Left cardiac atrium (tissue), 4 donors: ENCODE data around the gene FCRL4. TPM values are rescaled to one million over a fixed set of nuclear protein-coding genes. Genes with fewer than 3 reads are reported as not detected.
A peak's percentile ranks its signal among the peaks of the same experiment; 100 is the strongest.
"Not testable (repeated sequence)": the region's sequence is repeated elsewhere in the genome, so short reads cannot be mapped to it uniquely, and the experiment has no call there.

ENCODE experiments used
- ATAC-seq, 2 donors: fragments of 200-7000 bp; cut with Tn5 transposase; one replicate each; pipeline ENCODE4 v1.9.1; 2020; ENCODE audit warnings: mild to moderate bottlenecking in 2 of 2, moderate library complexity in 2 of 2
- DNase-seq: peaks from one replicate; pipeline ENCODE4 v3.0.0-alpha.2; 2020
- intact Hi-C, 2 donors: fragments of 100-400 bp; cut with DNase I; formaldehyde crosslinking; loops; one replicate each; pipeline versions ENCODE4 v1.14.1 to v1.15.1; 2022 to 2023
- total RNA-seq, 2 donors: library from RNA; stranded (reverse); fragmentation: NEBNext Ultra II Directional; extraction: Animal tissue kit (Norgen Biotek cat#: 25700); gene quantifications; one replicate each; pipeline ENCODE4 v1.2.1, GENCODE V29; 2021
- donor health status: DM: no; HTN: yes; CAD: no.
- donor health status: DM: no; HTN: yes; CAD: no; lungs with severe emphysema.
- donor health status: DM: yes; HTN: yes; CAD: no.
- donor health status: Dilated cardiomyopathy.

Gene FCRL4
- total RNA-seq, 2 donors from 2014 or later = not detected

DNA sequence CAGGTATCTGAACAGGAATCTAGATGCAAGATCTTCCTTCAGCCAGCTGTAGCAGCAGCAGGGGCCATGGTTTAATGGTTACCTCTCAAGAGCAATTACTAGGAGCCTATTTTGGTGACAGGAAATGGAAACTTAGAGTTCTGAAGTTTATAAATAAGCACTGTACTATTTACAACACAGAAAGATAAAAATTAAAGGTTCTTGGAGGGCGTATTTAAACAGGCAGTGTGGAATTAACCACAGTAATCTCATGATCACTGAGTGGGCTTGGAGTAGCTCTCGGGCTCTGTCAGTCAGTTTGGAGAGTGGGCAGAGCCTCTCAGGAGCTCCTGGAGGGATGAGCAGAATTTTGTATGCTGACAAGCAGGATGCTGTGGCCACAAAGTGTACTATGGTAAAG lies 35.4 kb downstream of the FCRL4 start:
- ATAC-seq (no peak), DNase-seq (no peak)
- intact Hi-C loops = no loop called here

DNA sequence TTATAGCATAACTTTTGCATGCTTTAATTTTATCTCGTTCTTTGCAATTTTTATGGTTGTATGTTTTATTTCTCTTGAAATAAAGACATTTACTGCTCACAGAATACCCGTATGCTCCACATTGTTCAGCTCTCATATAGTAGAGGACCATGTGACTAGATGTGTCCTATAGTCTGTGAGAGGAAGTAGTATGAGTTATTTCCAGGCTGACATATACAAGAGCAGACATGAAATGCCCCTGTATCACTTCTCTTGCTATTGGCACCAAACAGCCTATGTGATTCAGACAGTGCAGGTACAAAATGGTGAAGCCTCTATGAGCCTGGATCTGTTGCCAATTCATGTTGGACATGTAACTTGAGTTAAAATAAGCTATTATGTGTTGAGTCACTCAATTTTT lies 39.8 kb downstream of the FCRL4 start:
- intact Hi-C loops = no loop called here
- ATAC-seq (no peak), DNase-seq (no peak)

DNA sequence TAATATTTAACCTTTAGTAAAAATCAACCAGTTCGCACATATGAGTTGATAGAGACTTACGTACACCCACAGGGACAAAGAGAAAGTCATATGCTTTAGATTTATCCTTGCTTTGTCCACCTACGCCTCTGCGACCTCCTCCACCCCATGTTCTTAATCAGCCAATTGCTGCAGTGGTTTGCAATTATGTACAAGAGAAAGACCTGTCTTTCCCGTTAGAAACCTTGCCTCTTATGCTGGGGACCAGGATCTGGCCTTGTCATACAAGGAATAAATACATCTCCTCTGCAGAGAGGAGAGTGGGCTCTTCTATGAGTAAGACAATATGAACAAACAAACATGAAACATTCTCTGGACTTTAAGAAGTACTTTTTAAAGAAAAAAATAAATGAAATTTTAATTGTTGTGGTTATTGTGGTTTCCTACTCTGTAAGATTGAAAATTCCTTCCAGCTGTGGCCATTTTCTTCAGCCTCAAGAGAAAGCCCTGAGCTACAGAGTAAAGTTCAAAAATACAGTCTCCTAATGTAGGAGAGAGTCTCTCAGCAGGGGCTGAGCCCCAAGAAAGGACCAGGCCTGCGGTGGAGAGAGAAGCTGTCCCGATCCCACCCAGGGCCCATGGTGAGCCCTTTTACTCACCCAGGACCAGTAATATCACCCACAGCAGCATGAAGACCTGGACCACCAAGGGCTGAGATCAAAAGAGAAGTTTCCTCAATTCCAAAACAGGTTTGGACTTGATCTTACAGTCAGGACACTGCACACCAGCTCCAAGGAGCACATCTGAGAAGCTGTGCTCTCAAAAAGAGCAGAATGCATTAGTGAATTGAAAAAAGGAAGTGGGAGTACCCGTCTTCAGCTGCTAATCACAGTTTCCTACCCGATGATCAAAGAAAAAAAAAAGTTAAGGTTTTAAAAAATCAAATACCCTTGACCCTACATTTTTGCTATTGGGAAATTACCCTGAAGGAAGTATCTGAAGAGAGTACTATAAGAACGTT lies 45.9 kb downstream of the FCRL4 start, which contains the start of gene FCRL5:
Gene FCRL5, minus strand, starts transcription at position 822 of the 1,000 bp plus-strand sequence. Its CDS starts 153 bp downstream, at position 669.
- DNase-seq (no peak), ATAC-seq (no peak)
- intact Hi-C loops = no loop called here

GRCh38 chr1:157548081-157548480 lies 49.8 kb downstream of the FCRL4 start:
- intact Hi-C loops, DNase-seq, ATAC-seq: not testable (repeated sequence)

- intact Hi-C loops = no loop called here
- DNase-seq = no peak
- ATAC-seq = peak in 1 of 2 donors; percentile 71
These were observed 55.2 kb downstream of the FCRL4 start for GRCh38 chr1:157542676-157543075.

DNA sequence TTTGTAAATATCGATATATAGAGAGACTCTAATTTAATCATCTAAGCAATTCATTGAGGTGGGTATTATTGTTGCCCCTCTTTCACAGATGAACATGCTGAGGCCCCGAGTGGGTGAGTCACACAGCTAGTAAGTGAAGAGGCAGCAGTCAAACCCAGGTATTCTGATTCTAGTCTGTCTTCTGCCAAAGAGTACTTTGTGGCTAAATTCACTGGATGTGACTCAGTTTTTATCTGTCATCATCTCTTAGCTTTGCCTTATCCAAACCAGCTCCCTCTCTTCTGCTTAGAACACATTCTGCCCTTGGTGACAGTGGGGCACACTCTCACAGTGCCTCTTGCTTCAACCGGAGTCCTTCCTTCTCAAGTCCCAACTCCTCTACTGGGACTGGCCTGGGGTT lies 57.0 kb downstream of the FCRL4 start:
- no peak for DNase-seq

GRCh38 chr1:157540160-157540748 lies 57.6 kb downstream of the FCRL4 start:
- no peak for DNase-seq
- intact Hi-C loops = no loop called here
- ATAC-seq = no peak

More for the DNA sequence above, 57.0 kb downstream of the FCRL4 start:
- intact Hi-C loops = no loop called here
- no peak for ATAC-seq

- no peak for ATAC-seq
- intact Hi-C loops = no loop called here
- no peak for DNase-seq
These were observed 58.3 kb downstream of the FCRL4 start for GRCh38 chr1:157539568-157539967.

GRCh38 chr1:157532569-157532968 lies 65.3 kb downstream of the FCRL4 start:
- no peak for ATAC-seq
- no peak for DNase-seq
- intact Hi-C loops = no loop called here

DNA sequence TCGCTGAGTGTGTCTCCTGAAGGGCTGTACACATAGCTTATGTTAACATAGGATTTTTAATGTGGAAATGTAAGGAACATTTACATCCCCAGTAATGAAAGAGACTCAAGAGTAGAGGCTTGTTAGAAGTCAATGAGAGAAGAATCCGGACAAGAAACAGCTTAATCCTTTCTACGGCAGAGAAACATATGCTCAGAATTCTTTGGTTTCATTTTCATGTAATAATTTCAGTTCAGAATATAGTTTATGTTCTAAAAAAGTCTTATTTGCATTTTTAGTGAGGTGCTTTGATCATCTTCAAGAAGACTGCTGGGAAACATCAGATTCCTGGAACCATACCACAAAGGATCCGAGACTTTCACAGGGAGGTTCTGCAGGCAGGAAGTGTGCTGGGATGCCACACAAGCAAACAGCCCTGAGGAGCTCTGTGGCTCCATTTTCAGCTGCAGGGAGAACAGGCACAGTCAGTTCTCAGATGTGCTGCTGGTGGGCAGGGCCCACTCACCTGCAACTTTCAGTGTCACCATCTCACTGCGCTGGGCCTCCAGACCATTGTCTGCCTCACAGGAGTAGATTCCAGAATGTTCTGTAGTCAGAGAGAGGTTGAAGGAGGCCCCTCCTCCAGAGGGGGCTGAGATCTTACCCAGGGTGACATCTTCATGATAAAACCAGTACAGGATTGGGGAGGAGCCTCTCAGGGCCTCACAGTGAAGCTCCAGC lies 74.0 kb downstream of the FCRL4 start:
- no peak for ATAC-seq
- intact Hi-C loops = no loop called here
- DNase-seq = no peak

Other genes with a start within 250 kb of the FCRL4 start
- under 1 TPM; 0.10 to 0.12 TPM for gene FCRL5, start 45.6 kb downstream of the FCRL4 start, total RNA-seq
- gene FCRL3, start 102.7 kb upstream of the FCRL4 start, total RNA-seq = under 1 TPM; 0.10 to 0.24 TPM
- gene FCRL2, start 179.0 kb upstream of the FCRL4 start, total RNA-seq = not detected
- gene FCRL1, start 222.0 kb upstream of the FCRL4 start, total RNA-seq = under 1 TPM in 1 of 2 donors, not detected in 1; 0.12 TPM
- gene CD5L, start 243.7 kb upstream of the FCRL4 start, total RNA-seq = under 1 TPM in 1 of 2 donors, not detected in 1; 0.38 TPM